Activated T-helper 1 cell treated with anti-CD3 and anti-CD28 coated beads, Interleukin-12 subunit alpha, Interleukin-12 subunit beta, Interleukin-2, Interleukin-4 antibody, amounts not matched to agents 30 ng/mL and 10 ng/mL and 1 ng/mL, durations not matched to agents 14 hours and 24 hours and 36 hours (primary cell): ENCODE results near the gene DRD3. TPM values are rescaled to one million over a fixed set of nuclear protein-coding genes. Genes with fewer than 3 reads are reported as not detected.

Source experiments
- DNase-seq: peaks from one replicate; pipeline ENCODE4 v3.0.0; 2021; ENCODE audit warnings: low spot score
- H3K27ac Mint-ChIP-seq: one replicate; pipeline ENCODE4 v1.8.0; 2021; ENCODE audit warnings: mild to moderate bottlenecking, mixed read lengths
- H3K27me3 Mint-ChIP-seq: one replicate; pipeline ENCODE4 v1.8.0; 2022; ENCODE audit warnings: mild to moderate bottlenecking, moderate library complexity, mixed read lengths; ENCODE audit not compliant: insufficient read depth
- H3K36me3 Mint-ChIP-seq: one replicate; pipeline ENCODE4 v1.8.0; 2021; ENCODE audit warnings: low read depth, mixed read lengths
- H3K4me1 Mint-ChIP-seq: one replicate; pipeline ENCODE4 v1.8.0; 2021; ENCODE audit warnings: low read depth, mixed read lengths
- H3K4me3 Mint-ChIP-seq: one replicate; pipeline ENCODE4 v1.8.0; 2021; ENCODE audit warnings: mild to moderate bottlenecking, moderate library complexity, mixed read lengths
- H3K9me3 Mint-ChIP-seq: one replicate; pipeline ENCODE4 v1.8.0; 2021; ENCODE audit warnings: mixed read lengths
- intact Hi-C: fragments of 100-400 bp; cut with micrococcal nuclease; formaldehyde crosslinking; loops from one replicate; pipeline ENCODE4 v1.15.1; 2024
- total RNA-seq: library from RNA; stranded (reverse); gene quantifications from 2 replicates; pipeline ENCODE4 v1.2.3, GENCODE V29; 2022

DRD3 gene
- total RNA-seq: not detected in 2 replicates

GRCh38 chr3:114178770-114179368 lies at the start of gene DRD3:
TSS of gene DRD3 (minus strand) at chr3:114179052. CDS start at chr3:114171992, 7,060 bp downstream.
- Mint-ChIP-seq H3K9me3 (no peaks in the 10 kb centered on the region), H3K4me3 (no peak within 1 kb of the TSS), H3K27me3 (peaks cover 23% of the 10 kb centered on the region), H3K36me3 (no peaks in the 10 kb centered on the region), H3K4me1 (no peaks in the 10 kb centered on the region), H3K27ac (no peak within 1 kb of the TSS)
- DNase-seq: no peak
- intact Hi-C loops: no loop called here

GRCh38 chr3:114227076-114227475 lies 48.2 kb upstream of the DRD3 start:
- peaks cover 56% of the 10 kb centered on the region for H3K4me1 Mint-ChIP-seq
- H3K9me3 Mint-ChIP-seq: peaks cover 32% of the 10 kb centered on the region
- H3K4me3 Mint-ChIP-seq: no peak overlapping the region
- intact Hi-C loops: no loop called here
- H3K27ac Mint-ChIP-seq: no peak overlapping the region
- peaks cover 1% of the 10 kb centered on the region for H3K27me3 Mint-ChIP-seq
- no peak for DNase-seq
- H3K36me3 Mint-ChIP-seq: peaks cover 27% of the 10 kb centered on the region

GRCh38 chr3:114226313-114226712 lies 47.5 kb upstream of the DRD3 start:
- intact Hi-C loops: no loop called here
- peaks cover 27% of the 10 kb centered on the region for H3K36me3 Mint-ChIP-seq

GRCh38 chr3:114223143-114223542 lies 44.3 kb upstream of the DRD3 start:
- Mint-ChIP-seq H3K9me3 (peaks cover 32% of the 10 kb centered on the region), H3K4me3 (peak overlapping the region; percentile 29), H3K27me3 (peaks cover 1% of the 10 kb centered on the region)

More at GRCh38 chr3:114226313-114226712, 47.5 kb upstream of the DRD3 start:
- Mint-ChIP-seq H3K4me1 (peaks cover 57% of the 10 kb centered on the region), H3K9me3 (peaks cover 32% of the 10 kb centered on the region), H3K27ac (peak overlapping the region; percentile 82), H3K27me3 (peaks cover 1% of the 10 kb centered on the region), H3K4me3 (peak overlapping the region; percentile 19)
- no peak for DNase-seq

GRCh38 chr3:114221881-114222264 lies 43.0 kb upstream of the DRD3 start:
- intact Hi-C loops: loop anchor here (1.0 kb wide), 1 partner anchor 9 kb away; no protein-coding TSS in a partner anchor

More at GRCh38 chr3:114223143-114223542, 44.3 kb upstream of the DRD3 start:
- Mint-ChIP-seq H3K4me1 (peaks cover 66% of the 10 kb centered on the region), H3K27ac (peak overlapping the region; percentile 95), H3K36me3 (peaks cover 23% of the 10 kb centered on the region)
- DNase-seq: no peak
- intact Hi-C loops: loop anchor here (1.0 kb wide), 2 partner anchors 10 to 20 kb away; no protein-coding TSS in a partner anchor

GRCh38 chr3:114221165-114221880 lies 42.5 kb upstream of the DRD3 start:
- peaks cover 22% of the 10 kb centered on the region for H3K36me3 Mint-ChIP-seq
- no peaks in the 10 kb centered on the region for H3K27me3 Mint-ChIP-seq
- peak; percentile 47 for DNase-seq
- peaks cover 27% of the 10 kb centered on the region for H3K9me3 Mint-ChIP-seq
- peak overlapping the region; percentile 46 for H3K4me3 Mint-ChIP-seq
- peak overlapping the region; percentile 92 for H3K27ac Mint-ChIP-seq
- intact Hi-C loops: loop anchor here (1.0 kb wide), 1 partner anchor 8 kb away; no protein-coding TSS in a partner anchor
- H3K4me1 Mint-ChIP-seq: peaks cover 54% of the 10 kb centered on the region

More at GRCh38 chr3:114221881-114222264, 43.0 kb upstream of the DRD3 start:
- H3K27ac Mint-ChIP-seq: peak overlapping the region; percentile 92
- H3K36me3 Mint-ChIP-seq: peaks cover 20% of the 10 kb centered on the region
- DNase-seq: no peak
- peak overlapping the region; percentile 24 for H3K4me3 Mint-ChIP-seq
- peaks cover 59% of the 10 kb centered on the region for H3K4me1 Mint-ChIP-seq
- H3K9me3 Mint-ChIP-seq: peaks cover 29% of the 10 kb centered on the region
- H3K27me3 Mint-ChIP-seq: no peaks in the 10 kb centered on the region

- H3K27ac Mint-ChIP-seq: no peak overlapping the region
- no peak for DNase-seq
- no peak overlapping the region for H3K4me3 Mint-ChIP-seq
- H3K27me3 Mint-ChIP-seq: no peaks in the 10 kb centered on the region
- peaks cover 14% of the 10 kb centered on the region for H3K36me3 Mint-ChIP-seq
- H3K4me1 Mint-ChIP-seq: peaks cover 42% of the 10 kb centered on the region
- intact Hi-C loops: loop anchor here (10.0 kb wide), 1 partner anchor 415 kb away; no protein-coding TSS in a partner anchor
- peaks cover 11% of the 10 kb centered on the region for H3K9me3 Mint-ChIP-seq
Observed at GRCh38 chr3:114219741-114220140, 40.9 kb upstream of the DRD3 start.

- DNase-seq: no peak
- Mint-ChIP-seq H3K9me3 (peaks cover 5% of the 10 kb centered on the region), H3K36me3 (peaks cover 12% of the 10 kb centered on the region), H3K4me3 (no peak overlapping the region), H3K27me3 (no peaks in the 10 kb centered on the region), H3K4me1 (peaks cover 41% of the 10 kb centered on the region), H3K27ac (no peak overlapping the region)
- intact Hi-C loops: loop anchor here (10.0 kb wide), 1 partner anchor 416 kb away; no protein-coding TSS in a partner anchor
Observed at GRCh38 chr3:114218578-114219185, 39.8 kb upstream of the DRD3 start.

GRCh38 chr3:114218006-114218405 lies 39.2 kb upstream of the DRD3 start:
- Mint-ChIP-seq H3K4me1 (peaks cover 35% of the 10 kb centered on the region), H3K27ac (no peak overlapping the region), H3K4me3 (no peak overlapping the region), H3K36me3 (peaks cover 8% of the 10 kb centered on the region), H3K9me3 (no peaks in the 10 kb centered on the region), H3K27me3 (no peaks in the 10 kb centered on the region)
- intact Hi-C loops: loop anchor here (10.0 kb wide), 1 partner anchor 417 kb away; no protein-coding TSS in a partner anchor
- DNase-seq: no peak

- Mint-ChIP-seq H3K27ac (peak overlapping the region; percentile 59), H3K4me3 (peak overlapping the region; percentile 4), H3K36me3 (peaks cover 8% of the 10 kb centered on the region), H3K9me3 (no peaks in the 10 kb centered on the region), H3K4me1 (peaks cover 29% of the 10 kb centered on the region), H3K27me3 (no peaks in the 10 kb centered on the region)
- intact Hi-C loops: loop anchor here (10.0 kb wide), 1 partner anchor 418 kb away; no protein-coding TSS in a partner anchor
- DNase-seq: no peak
Observed at GRCh38 chr3:114217266-114217665, 38.4 kb upstream of the DRD3 start.

GRCh38 chr3:114216186-114216970 lies 37.5 kb upstream of the DRD3 start:
- H3K27ac Mint-ChIP-seq: peak overlapping the region; percentile 69
- no peaks in the 10 kb centered on the region for H3K27me3 Mint-ChIP-seq
- intact Hi-C loops: loop anchor here (10.0 kb wide), 1 partner anchor 418 kb away; no protein-coding TSS in a partner anchor
- peaks cover 8% of the 10 kb centered on the region for H3K36me3 Mint-ChIP-seq
- no peaks in the 10 kb centered on the region for H3K9me3 Mint-ChIP-seq
- DNase-seq: no peak
- no peak overlapping the region for H3K4me3 Mint-ChIP-seq
- H3K4me1 Mint-ChIP-seq: peaks cover 20% of the 10 kb centered on the region
